HG03095 (cell line): ENCODE data around the gene UNK.
A peak's percentile ranks its signal among the peaks of the same experiment; 100 is the strongest.

Source experiments
- ATAC-seq: cut with Tn5 transposase; IDR thresholded peaks from one replicate; pipeline ENCODE4 v1.9.1; 2021; ENCODE audit warnings: moderate library complexity; ENCODE audit not compliant: unreplicated experiment

Gene UNK

GRCh38 chr17:75831032-75831571 lies 46.5 kb downstream of the UNK start:
- ATAC-seq: no peak

DNA sequence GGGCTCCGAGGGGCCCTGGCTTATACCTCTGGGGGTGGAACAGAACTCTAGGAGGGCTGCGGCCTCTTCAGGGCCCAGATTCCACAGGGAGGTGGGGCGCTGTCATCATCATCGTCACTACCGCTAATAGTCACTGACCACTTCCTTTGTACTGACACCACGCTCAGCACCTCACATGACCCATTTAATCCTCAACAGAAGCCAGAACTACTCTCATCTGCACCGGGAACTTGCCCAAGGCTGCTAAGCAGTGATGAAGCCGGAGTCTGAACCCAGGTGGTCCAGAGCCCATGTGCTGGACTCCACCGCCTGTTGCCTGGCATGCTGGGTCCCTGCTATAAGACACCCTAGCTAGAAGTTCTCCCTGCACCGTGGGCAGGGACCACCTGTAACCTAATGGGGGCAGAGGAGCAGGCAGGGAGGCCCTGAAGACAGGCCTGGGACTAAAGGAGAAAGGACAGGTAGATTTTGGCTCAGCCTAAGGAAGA lies 47.6 kb downstream of the UNK start:
- no peak for ATAC-seq

GRCh38 chr17:75832652-75833400 lies 48.2 kb downstream of the UNK start:
- no peak for ATAC-seq

GRCh38 chr17:75834279-75834920 lies 49.8 kb downstream of the UNK start:
- ATAC-seq: no peak

GRCh38 chr17:75834928-75835653 lies 50.5 kb downstream of the UNK start:
- ATAC-seq: no peak

DNA sequence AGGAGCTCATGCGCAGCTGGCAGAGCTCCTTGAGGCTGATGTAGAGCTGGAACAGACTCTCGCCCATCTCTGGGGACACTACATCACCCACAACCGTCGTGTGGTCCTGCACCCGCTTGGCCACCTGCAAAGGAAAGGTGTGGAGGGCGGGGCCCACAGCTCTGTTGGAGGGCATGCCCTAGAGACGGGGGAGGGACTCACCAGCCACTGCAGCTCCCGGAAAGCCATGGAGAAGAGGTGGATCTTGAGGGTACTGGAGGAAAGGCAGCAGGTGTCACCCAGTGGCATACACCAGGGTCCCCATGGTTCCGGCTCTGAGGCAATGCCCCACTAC lies 51.0 kb downstream of the UNK start:
- no peak for ATAC-seq

GRCh38 chr17:75836605-75837004 lies 52.0 kb downstream of the UNK start:
- ATAC-seq: no peak

DNA sequence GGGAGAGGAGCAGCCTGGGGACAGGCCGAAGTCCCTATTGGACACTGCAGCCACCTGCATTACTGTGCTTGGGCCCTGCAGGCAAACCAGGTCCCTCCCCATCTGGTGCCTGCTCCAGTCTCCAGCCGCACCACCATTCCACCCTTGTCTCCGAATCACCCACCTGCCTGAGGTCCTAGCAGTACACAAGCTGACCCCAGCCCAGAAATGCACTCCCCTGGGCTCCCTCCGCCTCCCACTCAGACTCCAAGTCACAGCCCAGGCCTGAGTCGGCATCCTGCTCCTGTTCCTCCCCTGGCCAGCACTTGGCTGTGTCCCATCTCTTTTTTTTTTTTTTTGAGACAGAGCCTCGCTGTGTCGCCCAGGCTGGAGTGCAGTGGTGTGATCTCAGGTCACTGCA lies 53.3 kb downstream of the UNK start:
- ATAC-seq: no peak

DNA sequence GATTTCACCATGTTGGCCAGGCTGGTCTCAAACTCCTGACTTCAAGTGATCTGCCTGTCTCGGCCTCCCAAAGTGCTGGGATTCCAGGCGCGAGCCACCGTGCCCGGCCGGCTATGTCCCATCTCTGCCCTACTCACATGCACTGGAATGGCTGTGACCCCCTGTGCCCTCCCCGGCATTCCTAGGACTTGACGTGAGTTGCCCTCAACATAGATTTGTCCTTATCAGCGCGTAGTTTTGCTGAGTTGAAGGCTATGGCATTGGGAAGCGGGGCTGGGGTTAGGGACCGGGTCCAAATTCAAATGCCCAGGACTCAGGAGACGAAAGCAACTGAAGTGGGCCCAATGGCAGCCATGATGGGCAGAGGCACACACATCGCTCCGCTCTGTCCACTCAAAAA lies 53.8 kb downstream of the UNK start:
- no peak for ATAC-seq

DNA sequence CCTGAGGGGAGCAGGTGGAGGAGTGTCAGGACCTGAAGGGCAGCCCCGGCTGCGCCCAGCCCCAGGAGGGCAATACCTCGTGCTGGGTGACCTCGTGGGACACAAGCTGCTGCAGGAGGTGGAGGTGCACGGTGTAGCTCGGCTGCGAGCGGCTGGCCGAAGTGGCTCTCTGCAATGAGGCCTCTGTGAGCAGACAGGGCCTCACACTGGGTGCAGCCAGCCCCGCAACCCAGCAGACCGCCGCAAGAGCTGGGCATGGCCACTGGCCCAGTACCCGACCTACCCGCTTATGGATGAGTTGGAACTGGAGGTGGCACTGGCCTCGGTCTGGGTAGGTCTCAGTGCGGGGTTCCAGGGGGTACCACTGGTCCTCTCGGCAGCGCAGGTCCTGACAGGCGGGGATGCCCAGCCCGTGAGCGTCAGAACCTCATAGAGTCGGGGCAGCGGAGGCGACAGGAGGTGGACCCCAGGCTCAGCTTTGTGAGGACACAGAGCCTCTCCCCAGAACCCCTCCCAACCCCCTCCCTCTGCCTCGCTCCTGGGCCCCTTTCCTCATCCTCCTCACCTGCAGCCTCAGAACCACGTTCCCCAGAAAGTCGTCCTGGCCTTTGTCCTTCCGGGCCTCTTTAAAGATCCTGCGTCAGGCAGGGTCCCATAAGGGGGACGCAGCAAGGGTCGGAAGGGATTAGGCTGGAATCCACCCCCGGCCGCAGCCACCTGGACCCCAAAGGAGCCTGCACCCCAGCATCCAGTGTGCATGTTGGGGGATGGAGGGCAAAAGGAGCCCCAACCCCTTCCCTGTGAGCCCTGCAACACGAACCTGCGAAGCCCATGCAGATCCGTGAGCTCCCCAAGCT lies 55.6 kb downstream of the UNK start:
- no peak for ATAC-seq

GRCh38 chr17:75840799-75841164 lies 56.2 kb downstream of the UNK start:
- no peak for ATAC-seq

GRCh38 chr17:75842411-75842810 lies 57.8 kb downstream of the UNK start:
- no peak for ATAC-seq

GRCh38 chr17:75842963-75843576 lies 58.5 kb downstream of the UNK start:
- no peak for ATAC-seq

GRCh38 chr17:75843577-75844529 lies 59.2 kb downstream of the UNK start, which contains the start of gene UNC13D:
Gene UNC13D (minus strand): TSS chr17:75844404. CDS start chr17:75844337, 67 bp downstream.
- ATAC-seq: no peak

GRCh38 chr17:75844530-75845057 lies 60.0 kb downstream of the UNK start:
- ATAC-seq: no peak

DNA sequence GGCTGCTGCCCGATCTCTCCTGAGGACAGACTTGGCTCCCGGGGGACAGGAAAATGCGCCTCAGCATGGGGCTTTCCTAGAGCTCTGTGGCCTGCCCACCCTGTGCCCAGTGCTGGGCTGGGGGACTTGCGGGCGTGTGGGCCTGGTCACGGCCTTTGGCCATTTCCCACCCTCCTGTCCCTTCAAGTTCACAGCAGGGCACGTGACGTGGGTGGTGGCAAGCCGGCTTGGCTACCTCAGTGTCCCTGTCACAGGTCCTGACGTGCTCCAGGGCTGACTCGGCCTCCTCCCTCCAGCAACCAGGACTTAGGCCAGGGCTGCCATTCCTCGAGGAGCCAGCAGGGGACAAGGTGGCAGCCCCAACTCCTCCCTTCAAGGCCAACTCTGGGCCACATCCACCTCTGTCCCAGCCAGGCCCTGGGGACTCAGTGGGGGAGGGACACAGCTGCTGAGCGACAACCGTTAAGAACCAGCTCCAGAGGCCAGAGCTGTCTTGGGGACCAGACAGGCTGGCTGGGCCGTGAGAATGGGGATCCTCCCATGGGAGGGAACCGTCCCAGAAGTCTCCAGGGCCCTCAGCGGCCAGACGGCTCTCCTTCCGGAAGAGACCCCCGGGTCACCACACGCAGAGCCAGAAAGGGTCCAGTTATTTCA lies 60.6 kb downstream of the UNK start:
- ATAC-seq: peak; percentile 63

GRCh38 chr17:75845933-75846691 lies 61.5 kb downstream of the UNK start:
- no peak for ATAC-seq
